Aorta (tissue), 5 donors: ENCODE results near the gene ABCA1. TPM values are rescaled to one million over a fixed set of nuclear protein-coding genes. Genes with fewer than 3 reads are reported as not detected.
"Not testable (repeated sequence)": the region's sequence is repeated elsewhere in the genome, so short reads cannot be mapped to it uniquely, and the experiment has no call there.

Experiments used
- ATAC-seq: fragments of 200-7000 bp; cut with Tn5 transposase; one replicate; pipeline ENCODE4 v1.9.1; 2022; ENCODE audit warnings: moderate library complexity; ENCODE audit not compliant: low FRiP score
- DNase-seq, 2 donors: peaks; one replicate each; pipeline ENCODE4 v3.0.0-alpha.2; 2020
- H3K27ac ChIP-seq, 2 donors: one replicate each; pipeline ENCODE4 v1.5.1; 2013; ENCODE audit warnings: low read length in 2 of 2, mild to moderate bottlenecking in 2 of 2, moderate library complexity in 2 of 2, control low read depth in 1 of 2, inconsistent platforms in 1 of 2, low read depth in 1 of 2
- H3K27me3 ChIP-seq, 2 donors: one replicate each; pipeline ENCODE4 v1.6.1; 2013; ENCODE audit warnings: control low read depth in 1 of 2, low read length in 1 of 2, mild to moderate bottlenecking in 1 of 2, moderate library complexity in 1 of 2; ENCODE audit not compliant: insufficient read depth in 2 of 2, control insufficient read depth in 1 of 2
- H3K36me3 ChIP-seq, 2 donors: one replicate each; pipeline ENCODE4 v1.6.1; 2013; ENCODE audit warnings: control low read depth in 1 of 2, low read length in 1 of 2, mild to moderate bottlenecking in 1 of 2; ENCODE audit not compliant: insufficient read depth in 2 of 2, control insufficient read depth in 1 of 2
- H3K4me1 ChIP-seq, 2 donors: one replicate each; pipeline ENCODE4 v1.6.1; 2013; ENCODE audit warnings: low read length in 2 of 2, control low read depth in 1 of 2, mild to moderate bottlenecking in 1 of 2, moderate library complexity in 1 of 2; ENCODE audit not compliant: insufficient read depth in 2 of 2, control insufficient read depth in 1 of 2
- H3K4me3 ChIP-seq, 2 donors: one replicate each; pipeline ENCODE4 v1.5.1; 2013; ENCODE audit warnings: low read length in 2 of 2, control low read depth in 1 of 2, mild to moderate bottlenecking in 1 of 2
- H3K9me3 ChIP-seq: one replicate; pipeline ENCODE4 v1.6.1; 2013; ENCODE audit warnings: mild to moderate bottlenecking, low read length; ENCODE audit not compliant: control insufficient read depth
- WGBS, 2 donors: extraction: QIAGEN DNeasy Blood & Tissue Kit; methylation state at CpG; one replicate each; pipeline ENCODE4 v1.1.7; 2013; 5-methylcytosine and 5-hydroxymethylcytosine counted together
- intact Hi-C, 2 donors: fragments of 100-400 bp; cut with DNase I; formaldehyde crosslinking; loops; one replicate each; pipeline versions ENCODE4 v1.14.2 to v1.15.0; 2022
- long read RNA-seq, 2 donors: library from polyadenylated mRNA; unstranded; transcript quantifications; one replicate each; pipeline ENCODE4 v2.0.0, GENCODE V29; 2020 to 2021
- polyA plus RNA-seq, 2 donors: library from polyadenylated mRNA; stranded (reverse); fragments of 200-250 nt; gene quantifications; one replicate each; pipeline ENCODE4 v1.2.3, GENCODE V29; 2013
- total RNA-seq, 2 donors: library from RNA; stranded (reverse); fragmentation: NEBNext Ultra II Directional; extraction: Animal tissue kit (Norgen Biotek cat#: 25700); gene quantifications; one replicate each; pipeline ENCODE4 v1.2.1, GENCODE V29; 2021
- donor health status: healthy with polysubstance abuse.
- donor health status: Bipolar disorder and iron deficiency.
- donor health status: DM: no; HTN: no; CAD: no.
- donor health status: DM: no; HTN: no; CAD: no.
- donor health status: DM: yes; HTN: yes; CAD: no.

ABCA1 gene
- total RNA-seq (10 to 100 TPM; 26.3 to 44.7 TPM), polyA plus RNA-seq (10 to 100 TPM in 1 of 2 donors, 1 to 10 TPM in 1; 5.4 to 13.2 TPM)
- long read RNA-seq, donor 1, partial matches to known transcripts = 0 of 5 reads
- long read RNA-seq, donor 1, other reads (novel, unspliced or antisense) = 4 of 5 reads
- long read RNA-seq, donor 2, partial matches to known transcripts = 3 of 12 reads
- long read RNA-seq, donor 2, other reads (novel, unspliced or antisense) = 9 of 12 reads

GRCh38 chr9:104927912-104928740 is at the start of gene ABCA1:
Gene ABCA1 (minus strand): TSS chr9:104928155. CDS start chr9:104903679, 24,476 bp downstream.
- peak within 1 kb of the TSS; percentile 85 to 87 for H3K4me3 ChIP-seq
- DNase-seq = peak; percentile 96 to 97
- intact Hi-C loops = loop anchor here (1.0 to 10.0 kb wide), 8 partner anchors 40 to 487 kb away; no protein-coding TSS in a partner anchor

GRCh38 chr9:104977580-104977979 is 49.6 kb upstream of the ABCA1 start:
- H3K27ac ChIP-seq = no peak overlapping the region
- H3K4me1 ChIP-seq = no peaks in the 10 kb centered on the region
- DNase-seq (no peak), ATAC-seq (no peak)
- no peaks in the 10 kb centered on the region for H3K9me3 ChIP-seq
- intact Hi-C loops = no loop called here
- H3K27me3 ChIP-seq = peaks cover 0 to 1% of the 10 kb centered on the region in 2 donors
- H3K4me3 ChIP-seq = no peak overlapping the region
- H3K36me3 ChIP-seq = no peaks in the 10 kb centered on the region

More at GRCh38 chr9:104927912-104928740, at the start of gene ABCA1:
- Histone ChIP-seq H3K9me3 (no peaks in the 10 kb centered on the region), H3K27ac (peak within 1 kb of the TSS; percentile 45 to 85), H3K36me3 (no peaks in the 10 kb centered on the region), H3K27me3 (no peaks in the 10 kb centered on the region), H3K4me1 (no peaks in the 10 kb centered on the region)
- 3 to 5% methylated on average over 52 to 53 of the region's 53 CpGs for WGBS, 2 donors
- ATAC-seq = peak; percentile 94

GRCh38 chr9:104977168-104977567 is 49.2 kb upstream of the ABCA1 start:
- Histone ChIP-seq H3K9me3 (no peaks in the 10 kb centered on the region), H3K27me3 (peaks cover 0 to 1% of the 10 kb centered on the region in 2 donors), H3K4me3 (no peak overlapping the region), H3K27ac (no peak overlapping the region), H3K36me3 (no peaks in the 10 kb centered on the region), H3K4me1 (no peaks in the 10 kb centered on the region)
- ATAC-seq = no peak
- no peak for DNase-seq
- WGBS, 2 donors = 91 to 94% methylated on average over 6 of the region's 6 CpGs
- intact Hi-C loops = no loop called here

- H3K9me3 ChIP-seq, DNase-seq, H3K4me1 ChIP-seq, intact Hi-C loops, H3K36me3 ChIP-seq, H3K27me3 ChIP-seq, H3K27ac ChIP-seq, H3K4me3 ChIP-seq, ATAC-seq: not testable (repeated sequence)
- WGBS, 2 donors = 86 to 89% methylated on average over 8 to 9 of the region's 9 CpGs
These were observed 48.1 kb upstream of the ABCA1 start for GRCh38 chr9:104975966-104976595.

DNA sequence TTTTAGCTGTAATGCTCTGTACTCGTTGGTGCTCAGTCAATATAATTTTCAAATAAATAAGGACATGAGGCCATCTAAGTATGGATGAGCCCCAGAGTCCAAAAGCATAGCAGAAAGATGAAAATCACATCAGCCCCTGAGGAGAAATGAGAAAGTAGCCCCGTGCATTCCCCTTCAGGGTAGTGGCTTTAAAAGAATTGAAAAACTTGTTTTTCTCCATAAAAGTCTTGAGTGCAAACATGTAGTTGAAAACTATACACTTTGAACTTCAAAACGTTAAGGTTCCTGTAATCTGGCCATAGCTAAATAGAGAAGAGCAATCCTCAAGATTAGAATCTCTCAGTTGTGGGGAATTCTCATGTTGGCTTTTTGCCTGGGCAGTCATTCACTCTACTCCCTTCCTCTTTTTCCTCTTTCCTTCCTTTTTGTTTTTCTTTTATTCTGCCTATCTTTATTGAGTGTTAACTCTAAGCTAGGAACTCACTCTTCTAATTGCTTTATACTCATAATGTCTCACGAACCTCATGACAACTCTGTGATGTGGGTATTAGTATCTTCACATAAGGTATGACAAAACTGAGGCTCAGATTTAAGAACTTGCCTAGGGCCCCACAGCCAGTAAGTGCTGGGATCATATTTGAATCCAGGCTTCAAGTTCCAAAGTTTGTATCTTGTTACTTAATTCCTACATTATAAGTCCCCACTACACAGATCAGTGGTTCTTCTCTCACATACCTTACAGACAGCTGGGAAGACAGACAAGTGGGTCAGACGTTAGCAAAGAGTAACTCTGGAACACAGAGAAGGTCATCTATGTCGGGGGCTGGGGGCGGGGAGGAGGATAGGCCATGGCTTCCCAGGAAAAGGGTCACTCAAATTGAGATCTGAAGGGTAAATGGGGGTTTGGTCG is 46.4 kb upstream of the ABCA1 start:
- 61 to 64% methylated on average over 8 of the region's 8 CpGs for WGBS, 2 donors
- no peak overlapping the region for H3K27ac ChIP-seq
- H3K36me3 ChIP-seq = no peaks in the 10 kb centered on the region
- H3K4me1 ChIP-seq = no peaks in the 10 kb centered on the region
- H3K9me3 ChIP-seq = no peaks in the 10 kb centered on the region
- peaks cover 0 to 1% of the 10 kb centered on the region in 2 donors for H3K27me3 ChIP-seq
- DNase-seq = no peak
- intact Hi-C loops = no loop called here
- ATAC-seq = no peak
- H3K4me3 ChIP-seq = no peak overlapping the region

DNA sequence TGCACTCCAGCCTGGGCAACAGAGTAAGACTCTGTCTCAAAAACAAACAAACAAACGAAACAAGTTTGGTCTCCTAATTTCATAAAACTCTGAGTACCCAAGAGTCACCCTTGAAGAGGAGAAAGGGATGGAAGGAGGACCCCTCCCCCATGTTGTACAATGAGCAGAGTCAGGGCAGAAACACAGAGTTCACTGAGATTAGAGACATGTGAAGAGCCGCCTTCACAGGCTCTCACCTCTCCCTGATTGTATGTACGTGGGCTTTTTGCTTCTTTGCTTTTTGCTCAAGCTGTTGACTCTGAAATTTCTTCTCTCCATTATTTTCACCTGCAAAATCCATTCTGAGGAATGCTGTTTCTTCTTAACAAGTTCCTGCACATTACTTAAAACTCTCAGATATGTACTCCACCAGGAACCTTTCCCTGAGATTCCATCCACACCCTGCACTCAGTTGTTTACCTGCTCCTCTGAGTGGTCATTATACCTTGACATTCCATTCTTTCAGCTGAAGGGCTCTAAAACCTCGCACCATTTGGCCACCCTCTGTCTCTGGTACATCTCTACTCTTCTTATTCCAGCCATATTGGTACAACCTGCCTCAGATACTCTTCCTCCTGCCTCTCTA is 44.4 kb upstream of the ABCA1 start:
- no peak for DNase-seq
- H3K36me3 ChIP-seq = no peaks in the 10 kb centered on the region
- intact Hi-C loops = no loop called here
- H3K27ac ChIP-seq = no peak overlapping the region
- no peaks in the 10 kb centered on the region for H3K4me1 ChIP-seq
- H3K27me3 ChIP-seq = peaks cover 0 to 1% of the 10 kb centered on the region in 2 donors
- WGBS, 2 donors = 78 to 85% methylated on average over 4 of the region's 4 CpGs
- ATAC-seq = no peak
- H3K4me3 ChIP-seq = no peak overlapping the region
- no peaks in the 10 kb centered on the region for H3K9me3 ChIP-seq

GRCh38 chr9:104971511-104971910 is 43.6 kb upstream of the ABCA1 start:
- ATAC-seq (no peak), DNase-seq (no peak)
- no peak overlapping the region for H3K4me3 ChIP-seq
- peaks cover 0 to 1% of the 10 kb centered on the region in 2 donors for H3K27me3 ChIP-seq
- intact Hi-C loops = loop anchor here in 1 of 2 donors (2.0 kb wide), 1 partner anchor 17 kb away; no protein-coding TSS in a partner anchor
- 80 to 83% methylated on average over 3 of the region's 3 CpGs for WGBS, 2 donors
- H3K4me1 ChIP-seq = no peaks in the 10 kb centered on the region
- no peak overlapping the region for H3K27ac ChIP-seq
- H3K9me3 ChIP-seq = no peaks in the 10 kb centered on the region
- no peaks in the 10 kb centered on the region for H3K36me3 ChIP-seq
